Islet of Langerhans (tissue), 1 donor: ENCODE data around the gene TBC1D24.

Source experiments
- FAIRE-seq: peaks from one replicate; lab custom pipeline; 2011; peaks lifted over from hg19 to GRCh38; lab: Jason Lieb, UNC

Gene TBC1D24

DNA sequence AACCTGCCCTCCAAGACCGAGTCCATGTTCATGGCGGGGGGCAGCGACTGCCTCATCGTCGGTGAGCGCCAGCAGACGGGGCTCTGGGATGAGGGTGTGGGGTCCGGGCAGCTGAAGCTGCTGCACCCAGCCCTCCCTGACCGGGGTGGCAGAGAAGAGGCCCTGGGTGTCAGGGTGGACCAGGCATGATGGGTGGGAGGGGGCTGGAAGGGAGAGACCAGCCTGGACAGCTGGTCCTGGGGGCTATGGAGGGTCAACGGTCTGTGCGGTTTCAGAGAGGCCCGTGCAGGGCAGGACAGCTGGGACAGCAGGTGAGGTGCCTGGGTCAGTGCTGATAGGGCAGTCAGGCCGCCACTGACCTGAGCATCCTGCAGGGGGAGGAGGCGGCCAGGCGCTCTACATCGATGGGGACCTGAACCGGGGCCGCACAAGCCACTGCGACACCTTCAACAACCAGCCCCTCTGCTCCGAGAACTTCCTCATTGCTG, 25.5 kb downstream of the TBC1D24 start:
- no peak for FAIRE-seq

DNA sequence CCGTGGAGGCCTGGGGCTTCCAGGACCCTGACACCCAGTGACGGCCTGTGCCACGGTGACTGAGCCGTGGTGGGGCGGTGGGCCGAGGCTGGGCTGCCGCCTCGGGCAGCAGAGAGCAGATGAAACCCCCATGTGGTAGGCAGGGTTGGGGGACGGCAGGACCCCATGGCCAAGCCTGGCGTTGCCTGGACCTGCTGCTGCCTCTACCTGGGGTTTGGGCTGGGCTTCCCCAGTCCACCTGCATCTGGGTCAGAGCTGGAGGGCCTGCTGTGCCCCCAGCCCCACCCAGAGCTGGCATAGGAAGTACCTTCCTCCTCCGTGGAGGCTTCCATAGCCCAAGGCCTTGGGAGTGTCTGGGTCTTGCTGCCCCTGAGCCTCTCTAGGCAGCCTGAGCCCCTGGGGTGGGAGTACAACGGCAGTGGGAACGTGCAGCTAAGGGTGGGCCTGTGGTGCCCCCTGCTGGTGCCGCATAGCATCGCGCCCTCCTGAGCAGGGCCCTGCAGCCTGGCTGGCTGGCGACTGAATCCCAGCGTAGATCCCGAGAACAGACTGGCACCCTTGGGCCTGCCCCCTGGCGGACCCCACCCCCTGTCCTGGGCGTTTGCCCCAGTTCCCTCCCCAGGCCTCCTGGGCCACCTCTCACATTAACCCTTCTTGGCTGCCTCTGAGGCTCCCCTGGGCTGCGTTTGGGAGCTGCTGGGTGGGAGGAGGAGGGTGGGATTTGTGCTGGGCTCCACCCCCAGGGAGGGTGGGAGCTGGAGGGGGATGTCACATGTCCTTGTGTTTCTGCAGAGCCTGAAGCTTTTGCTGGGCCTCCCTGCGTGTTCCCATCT, 26.2 kb downstream of the TBC1D24 start:
- FAIRE-seq: no peak

DNA sequence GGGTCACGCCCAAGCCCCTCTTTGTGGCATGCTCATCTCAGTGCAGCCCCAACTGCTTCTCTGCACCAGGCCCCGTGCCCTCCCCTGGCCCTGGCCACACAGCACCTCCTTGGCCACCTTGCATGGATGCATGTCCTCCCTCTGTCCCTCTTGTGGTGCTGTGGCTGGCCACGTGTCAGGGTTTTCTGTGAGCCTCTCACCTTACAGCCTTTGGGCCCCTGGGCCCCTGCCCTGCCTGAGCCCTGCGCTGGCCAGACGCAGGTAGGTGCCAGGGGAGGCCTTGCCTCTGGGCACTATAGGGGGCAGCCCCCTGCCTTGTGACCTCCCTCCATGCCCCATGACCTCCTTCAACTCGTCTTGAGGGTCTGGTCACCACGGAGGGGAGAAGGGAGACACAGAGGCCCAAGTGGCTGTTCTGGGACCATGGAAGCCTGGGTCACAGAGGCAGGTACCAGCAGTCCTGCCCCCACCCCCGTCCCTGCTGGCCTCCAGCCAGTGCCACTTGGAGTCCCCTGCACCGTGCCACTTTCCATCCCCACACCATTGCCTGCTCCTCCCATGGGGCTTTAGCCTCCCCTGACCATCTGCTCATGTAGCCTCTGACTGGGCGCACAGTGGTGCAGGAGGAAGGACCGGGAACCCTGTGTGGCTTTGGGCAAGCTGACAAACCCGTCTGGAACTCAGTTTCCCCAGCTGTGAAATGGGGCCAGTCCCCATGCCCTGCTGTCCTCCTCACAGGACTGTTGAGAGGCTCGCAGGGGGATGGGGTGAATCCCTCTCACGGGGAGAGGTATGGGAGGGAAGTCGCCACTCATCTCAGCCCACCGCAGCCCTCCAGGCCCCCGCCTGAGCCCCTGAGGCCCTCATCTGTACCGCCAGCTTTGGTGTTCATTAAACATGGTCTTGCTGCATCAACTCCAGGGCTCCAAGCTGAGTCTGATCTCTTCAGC, 27.3 kb downstream of the TBC1D24 start:
- FAIRE-seq: no peak

DNA sequence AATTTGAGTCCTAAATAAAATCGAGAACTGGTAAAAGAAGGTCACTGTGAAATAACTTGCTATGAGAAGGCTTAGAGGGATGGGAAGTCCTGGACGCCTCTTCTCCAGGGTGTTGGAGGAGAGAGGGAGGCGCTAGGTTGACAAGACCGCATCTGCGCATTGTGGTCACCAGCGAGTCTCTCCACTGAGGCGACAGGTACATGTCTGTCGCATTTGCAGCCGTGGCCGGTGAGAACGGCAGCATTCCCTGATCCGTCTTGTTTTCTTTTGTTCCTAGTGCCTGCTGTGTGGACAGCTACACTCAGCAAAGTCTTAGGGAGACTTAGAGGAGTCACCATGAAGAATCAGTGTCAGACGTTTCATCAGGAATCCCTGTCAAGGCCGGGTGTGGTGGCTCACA, 30.8 kb downstream of the TBC1D24 start:
- FAIRE-seq: no peak

DNA sequence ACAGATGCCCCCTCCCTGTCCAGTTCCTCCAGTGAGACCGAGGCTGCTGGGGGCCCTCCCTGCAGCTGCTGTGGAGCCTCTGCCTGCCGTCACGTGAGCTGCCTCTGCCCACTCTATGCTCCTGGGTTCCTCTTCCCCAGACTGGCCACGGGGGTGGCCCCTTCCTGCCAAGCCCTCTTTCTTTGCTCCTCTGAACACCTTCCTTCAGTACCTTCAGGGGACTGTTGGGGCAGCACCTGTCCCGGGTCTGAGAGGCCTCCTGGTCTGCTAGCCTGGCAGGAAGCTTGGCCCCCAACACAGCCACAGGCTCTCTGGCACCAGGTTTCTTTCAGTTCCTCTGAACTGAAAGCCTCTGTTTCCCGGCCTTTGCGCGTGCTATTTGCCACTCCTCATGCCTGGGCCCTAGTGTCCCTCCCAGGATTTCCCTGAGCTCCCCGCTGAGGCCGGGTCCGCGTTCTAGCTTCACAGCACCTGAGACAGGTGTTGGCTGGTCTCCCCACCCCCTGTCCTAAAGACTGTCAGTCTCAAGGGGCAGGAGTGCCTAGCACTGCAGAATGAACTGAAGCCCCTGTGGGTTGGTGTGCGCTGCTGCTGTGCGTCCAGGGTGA, 32.2 kb downstream of the TBC1D24 start:
- FAIRE-seq: no peak

DNA sequence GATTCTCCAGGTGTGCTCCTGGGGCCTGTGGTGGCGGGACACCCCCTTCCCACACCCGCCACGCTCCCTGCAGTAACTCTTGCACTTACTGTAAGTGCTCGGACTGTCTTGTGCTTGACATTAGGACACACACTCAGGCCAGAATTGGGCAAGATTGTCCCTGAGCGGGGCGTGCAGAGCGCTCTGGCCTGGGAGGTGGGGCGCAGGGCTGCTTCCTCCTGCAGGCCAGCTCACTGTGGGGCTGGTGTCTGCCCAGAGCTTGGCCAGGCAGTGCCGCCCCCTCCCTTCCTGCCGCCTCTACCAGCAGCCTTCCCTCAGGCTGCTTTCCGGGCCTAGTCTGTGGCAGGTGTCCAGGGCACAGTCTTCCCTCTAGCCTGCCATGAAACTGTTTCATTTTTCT, 32.7 kb downstream of the TBC1D24 start:
- FAIRE-seq: no peak

DNA sequence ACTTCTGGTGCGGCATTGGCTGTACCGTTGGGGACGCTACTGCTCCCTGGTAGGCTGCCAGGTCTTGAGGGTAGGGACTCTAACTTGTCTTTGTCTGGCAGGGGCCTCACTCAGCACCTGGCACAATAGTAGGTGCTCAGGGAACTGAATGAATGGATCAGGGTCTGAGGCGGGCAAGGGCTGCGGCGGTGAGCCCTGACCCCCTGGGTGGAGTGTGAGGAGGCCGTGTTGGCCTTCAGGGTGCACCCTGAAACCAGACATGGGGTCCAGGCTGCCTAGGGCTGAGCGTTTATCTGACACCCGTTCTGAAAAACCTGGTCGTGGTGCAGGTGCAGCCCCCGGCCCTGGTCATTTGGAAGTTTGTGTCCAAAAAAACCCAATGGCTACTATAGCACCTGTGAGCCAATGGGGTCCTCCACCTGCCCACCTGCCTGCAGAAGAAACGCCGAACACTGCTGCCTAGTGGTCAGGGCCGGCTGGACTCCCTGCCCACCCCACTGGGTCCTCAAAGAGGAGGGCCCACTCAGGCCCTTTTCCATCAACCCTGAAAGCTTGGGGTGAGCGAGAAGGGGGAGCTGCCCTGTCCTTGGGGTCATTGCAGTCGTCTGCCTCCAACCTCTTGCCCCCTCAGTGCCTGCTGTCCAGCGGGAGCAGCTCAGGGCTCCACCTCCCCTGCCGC, 33.9 kb downstream of the TBC1D24 start:
- FAIRE-seq: no peak

DNA sequence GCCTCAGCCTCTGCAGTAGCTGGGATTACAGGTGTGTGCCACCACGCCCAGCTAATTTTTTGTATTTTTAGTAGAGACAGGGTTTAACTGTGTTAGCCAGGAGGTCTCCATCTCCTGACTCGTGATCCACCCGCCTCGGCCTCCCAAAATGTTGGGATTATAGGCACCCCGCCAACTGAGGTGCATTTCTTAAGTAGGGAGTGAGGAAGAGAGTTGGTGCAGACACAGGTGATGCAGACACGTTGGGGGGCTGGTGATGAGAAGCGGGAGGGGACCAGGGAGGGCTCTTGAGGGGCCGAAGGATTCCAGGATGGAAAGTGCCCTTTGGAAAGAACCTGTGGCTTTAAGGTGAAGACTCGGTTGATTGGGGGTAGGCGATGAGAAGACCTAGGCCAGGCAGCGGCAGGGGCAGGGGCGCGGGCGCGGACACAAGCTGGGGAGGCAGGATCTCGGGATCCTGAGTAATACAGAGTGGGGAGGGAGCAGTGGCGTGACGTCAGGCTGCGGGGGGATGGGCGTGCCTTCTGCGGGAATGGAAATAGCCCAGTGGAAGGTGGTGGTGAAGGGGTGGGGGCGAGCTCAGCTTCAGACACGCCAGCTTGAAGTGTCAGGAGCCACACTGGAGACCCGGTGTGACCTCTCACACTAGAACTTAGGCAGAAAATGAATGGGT, 36.3 kb downstream of the TBC1D24 start:
- no peak for FAIRE-seq

DNA sequence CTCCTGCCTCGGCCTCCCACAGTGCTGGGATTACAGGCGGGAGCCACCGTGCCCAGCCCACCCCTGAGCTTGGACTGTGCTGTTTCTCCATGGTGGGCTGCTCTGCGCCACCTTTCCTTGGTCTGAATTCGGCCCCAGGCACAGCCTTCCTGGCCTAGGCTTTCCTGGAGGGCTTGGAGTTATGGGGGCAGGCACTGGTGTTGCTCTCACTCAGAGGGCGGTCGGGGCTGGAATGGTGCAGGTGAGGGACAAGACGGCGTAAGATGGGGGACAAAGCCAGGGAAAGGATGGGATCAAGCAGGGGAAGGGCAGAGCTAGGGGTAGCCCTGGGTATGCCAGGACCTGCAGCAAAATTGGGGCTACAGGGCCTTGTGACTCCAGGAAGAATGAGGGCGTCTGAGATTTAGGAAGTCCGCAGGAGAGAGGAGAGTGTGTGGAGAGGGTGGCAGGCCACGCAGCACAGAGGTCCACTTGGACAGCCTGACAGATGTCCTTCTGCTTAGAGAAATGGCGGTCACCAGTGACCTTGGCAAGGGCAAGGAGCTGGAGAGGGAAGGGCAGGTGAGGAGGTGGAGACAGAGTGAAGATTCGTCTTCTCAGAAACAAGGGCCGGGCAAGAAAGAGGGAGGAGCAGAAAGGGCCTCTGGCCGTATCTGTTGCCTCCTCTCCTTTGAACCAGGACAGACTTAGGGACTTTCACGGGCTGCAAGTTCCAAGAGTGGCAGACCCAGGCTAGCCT, 37.2 kb downstream of the TBC1D24 start:
- no peak for FAIRE-seq

DNA sequence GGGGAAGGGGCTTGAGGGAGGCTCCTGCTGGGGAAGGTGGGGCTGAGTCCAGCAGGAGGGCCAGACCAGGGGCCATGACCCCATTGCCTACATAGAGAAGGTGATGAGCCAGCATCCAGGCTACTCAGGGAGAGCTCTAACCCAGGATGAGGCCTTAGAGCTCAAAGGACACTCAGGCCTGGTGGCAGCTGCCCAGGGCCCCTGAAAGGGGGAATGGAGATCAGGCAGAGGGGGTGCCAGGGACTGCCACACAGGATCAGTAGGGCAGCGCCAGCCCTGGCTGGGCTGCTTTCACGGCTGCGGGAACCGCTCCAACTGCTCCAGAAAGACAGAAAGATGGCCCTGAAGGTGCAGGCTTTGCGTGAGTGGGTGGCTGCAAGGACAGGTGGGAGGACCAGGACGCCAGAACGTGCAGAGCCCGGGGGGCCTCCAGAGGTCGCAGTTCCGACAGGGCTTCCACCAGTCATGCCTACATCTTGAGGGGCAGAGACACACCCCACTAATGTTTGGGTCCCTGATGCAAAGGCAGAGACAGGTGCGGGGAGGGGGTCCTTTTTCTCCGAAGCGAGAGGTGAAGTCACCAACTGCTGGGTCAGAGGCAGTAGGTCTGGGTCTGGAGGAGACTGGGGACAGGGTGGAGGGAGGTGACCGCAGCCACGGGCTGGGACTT, 37.9 kb downstream of the TBC1D24 start:
- no peak for FAIRE-seq

DNA sequence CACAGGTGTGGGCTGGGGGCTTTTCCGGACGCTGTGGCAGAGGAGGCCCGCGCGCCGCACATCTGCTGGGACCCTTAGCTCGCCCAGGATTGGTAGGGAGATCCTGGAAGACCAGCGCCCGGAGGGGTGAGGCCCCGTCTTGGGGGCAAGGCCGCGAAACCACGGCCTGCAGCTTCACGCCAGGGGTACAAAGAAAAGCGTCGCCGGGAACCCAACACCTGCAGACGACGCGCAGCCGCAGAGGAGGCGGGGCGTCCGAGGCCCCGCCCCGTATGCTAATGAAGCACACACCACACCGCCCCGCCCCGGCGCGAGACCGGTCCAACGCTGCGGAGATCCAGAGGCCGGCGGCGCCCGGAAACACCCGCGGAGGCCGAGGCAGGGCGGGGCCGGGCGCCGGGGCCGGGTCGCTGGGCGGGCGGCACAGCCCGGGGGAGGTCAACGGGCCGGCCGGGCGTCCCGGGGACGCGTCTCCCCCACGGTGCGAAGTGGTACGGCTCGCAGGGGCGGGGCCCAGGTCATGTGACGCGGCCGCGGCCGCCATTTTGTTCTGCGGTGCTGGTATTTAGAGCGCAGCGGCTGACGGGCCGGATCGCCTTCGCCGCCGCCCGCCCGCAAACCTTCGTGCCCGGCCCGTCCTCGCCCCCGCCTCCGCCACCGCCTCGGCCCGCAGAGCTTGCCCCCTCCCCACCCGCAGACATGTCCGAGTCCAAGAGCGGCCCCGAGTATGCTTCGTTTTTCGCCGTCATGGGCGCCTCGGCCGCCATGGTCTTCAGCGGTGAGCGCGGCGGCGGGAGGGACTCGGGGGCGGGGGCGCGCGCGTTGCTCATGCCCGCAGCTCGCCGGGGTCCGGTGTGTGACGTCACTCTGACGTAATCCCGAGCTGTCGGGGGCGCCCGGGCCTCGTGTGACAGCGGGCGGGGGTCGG, 38.7 kb downstream of the TBC1D24 start, which contains the start of gene ATP6V0C:
ATP6V0C (plus strand) TSS at position 548 of the 928 bp plus-strand sequence; CDS start at position 700, 152 bp downstream.
- no peak for FAIRE-seq

DNA sequence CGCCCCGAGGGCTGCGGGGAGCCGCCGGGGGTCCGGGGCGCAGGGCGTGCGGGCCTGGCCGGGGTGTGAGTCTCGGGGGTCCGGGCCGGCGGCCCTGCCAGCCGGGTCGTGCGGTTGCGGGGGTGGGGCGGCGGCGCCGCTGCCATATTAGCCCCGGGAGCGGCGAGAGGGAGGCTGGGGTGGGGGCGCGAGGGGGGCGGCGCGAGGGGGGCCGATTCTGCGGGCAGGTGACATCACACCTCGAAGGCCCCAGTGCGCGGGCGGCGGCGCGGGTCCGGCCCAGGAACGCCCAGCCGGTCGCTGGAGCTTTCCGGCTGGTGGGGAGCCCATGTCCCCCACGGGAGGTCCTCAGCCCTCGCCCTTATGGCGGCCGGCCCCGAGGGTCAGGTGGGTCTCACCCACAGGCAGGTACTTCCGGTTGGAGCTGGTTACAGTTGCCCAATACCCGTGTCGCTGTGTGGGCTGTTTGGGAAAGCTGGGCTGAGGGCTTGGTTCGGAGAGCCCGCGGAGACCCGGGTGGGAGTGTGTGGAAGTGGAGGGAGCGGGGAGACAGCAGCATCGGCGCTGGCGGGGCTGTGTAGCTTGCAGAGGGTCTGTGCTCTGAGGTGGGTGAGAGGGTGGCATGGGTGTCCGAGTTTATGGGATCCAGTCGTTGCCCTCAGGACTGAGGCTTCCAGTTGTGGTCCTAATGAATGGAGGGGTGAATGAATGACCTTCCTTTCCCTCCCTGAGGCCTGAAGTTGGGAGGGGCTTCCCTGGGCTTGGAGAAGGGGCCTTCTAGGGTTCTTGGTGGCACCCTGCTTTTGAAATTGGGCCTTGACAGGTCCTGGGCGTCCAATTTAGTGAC, 39.6 kb downstream of the TBC1D24 start:
- no peak for FAIRE-seq

DNA sequence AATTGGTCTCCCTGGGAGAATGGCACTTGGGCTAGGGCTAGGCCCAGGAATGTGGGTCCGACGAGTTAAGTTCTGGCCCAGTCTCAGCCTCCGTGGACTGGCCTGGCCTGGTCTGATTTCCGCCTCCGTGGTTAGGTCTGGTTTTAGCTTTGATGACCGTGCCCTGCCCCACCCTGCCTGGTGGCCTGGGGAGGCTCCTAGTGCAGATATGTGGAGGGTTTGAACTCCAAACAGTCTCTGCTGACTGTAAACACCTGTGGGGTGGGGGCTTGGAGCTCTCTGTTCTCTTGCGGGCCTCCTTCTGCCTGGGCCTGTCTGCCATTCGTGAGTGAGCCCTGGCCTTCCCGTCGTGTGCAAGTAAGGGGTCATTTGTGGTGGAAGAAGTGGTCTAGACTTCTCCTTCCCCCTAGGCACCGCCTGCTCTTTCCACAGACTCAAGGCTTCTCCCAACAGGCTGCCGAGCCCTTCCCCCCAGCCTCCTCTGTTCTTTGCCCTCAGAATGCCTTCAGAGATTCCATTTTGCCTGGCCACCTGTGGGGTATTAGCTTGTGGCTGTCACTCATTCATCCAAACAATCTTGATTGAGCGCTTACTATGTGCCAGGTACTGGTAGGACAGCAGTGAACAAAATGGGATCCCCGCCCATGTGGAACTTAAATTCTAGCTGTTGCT, 40.4 kb downstream of the TBC1D24 start:
- FAIRE-seq: no peak

DNA sequence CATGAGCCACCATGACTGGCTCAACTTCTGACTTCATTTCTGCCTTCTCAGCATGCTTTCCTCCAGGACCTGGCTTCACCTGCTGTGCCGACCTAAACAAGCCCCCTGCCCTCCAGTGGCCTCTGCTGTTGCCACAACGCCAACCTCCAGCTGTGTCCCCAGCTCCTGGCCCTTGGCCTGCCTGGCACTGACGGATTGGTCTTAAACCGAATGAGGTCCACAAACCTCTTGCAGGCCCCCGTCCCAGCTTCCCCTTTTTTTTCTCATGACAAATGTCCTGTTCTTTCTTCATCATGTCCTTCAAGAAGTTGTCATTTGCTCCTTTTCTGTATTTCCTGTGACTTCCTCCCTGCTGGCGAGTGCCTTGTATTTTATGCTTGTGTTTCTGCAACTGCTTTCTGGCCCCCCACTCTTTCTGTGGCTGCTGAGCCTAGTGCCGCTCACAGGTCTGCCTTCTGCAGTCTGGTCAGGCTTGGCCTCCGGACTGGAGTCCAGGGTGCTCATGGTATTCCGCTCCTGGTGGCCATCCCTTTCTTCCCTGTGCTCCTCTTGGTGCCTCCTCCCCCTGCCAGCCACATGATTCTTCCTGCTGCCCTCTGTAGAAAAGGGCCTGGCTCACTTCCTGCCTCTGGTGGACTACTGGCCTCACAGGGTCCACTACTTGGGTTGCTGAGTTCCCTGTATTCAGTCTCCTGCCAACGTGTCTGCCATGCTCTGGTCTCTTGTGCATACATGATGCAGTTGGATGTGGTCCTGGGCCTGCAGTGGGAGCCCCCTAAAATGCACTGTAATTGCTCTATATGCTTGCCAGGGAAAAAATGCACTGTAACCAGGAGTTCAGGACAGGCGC, 41.7 kb downstream of the TBC1D24 start:
- FAIRE-seq: no peak

DNA sequence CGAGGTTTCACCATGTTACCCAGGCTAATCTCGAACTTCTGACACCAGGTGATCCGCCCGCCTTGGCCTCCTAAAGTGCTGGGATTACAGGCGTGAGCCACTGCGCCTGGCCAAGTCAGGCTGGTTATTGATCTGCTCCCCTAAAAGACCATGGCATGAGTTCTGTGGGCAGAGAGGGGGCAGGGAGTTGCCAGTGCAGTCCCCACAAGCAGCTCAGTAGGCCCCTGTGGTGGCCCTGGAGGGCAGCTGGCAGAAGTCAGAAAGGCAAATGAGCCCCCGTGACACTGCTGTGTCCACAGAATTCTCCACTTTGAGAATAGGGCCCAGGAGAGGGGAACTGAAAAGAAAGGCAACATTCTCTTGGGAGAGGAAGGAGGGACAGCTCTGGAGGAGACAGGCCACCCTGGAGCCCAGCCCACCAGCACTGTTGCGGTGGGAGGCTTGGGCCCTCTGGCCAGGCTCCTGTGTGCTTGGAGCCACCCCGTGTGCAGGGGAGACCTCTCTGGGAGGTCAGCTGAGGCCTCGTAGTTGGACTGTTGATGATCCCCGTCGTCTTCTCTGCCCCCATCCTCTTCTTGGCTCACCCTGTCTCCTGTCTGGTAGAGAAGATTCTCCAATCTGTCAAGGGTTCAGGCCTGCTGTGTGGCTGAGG, 43.2 kb downstream of the TBC1D24 start:
- no peak for FAIRE-seq
